Fibroblast of gingiva (primary cell): ENCODE measurements around the gene GDPD3.

ENCODE experiments used
- DNase-seq: peaks from one replicate; pipeline ENCODE4 v3.0.0-alpha.2; 2011; ENCODE audit warnings: low read depth

GDPD3 gene

DNA sequence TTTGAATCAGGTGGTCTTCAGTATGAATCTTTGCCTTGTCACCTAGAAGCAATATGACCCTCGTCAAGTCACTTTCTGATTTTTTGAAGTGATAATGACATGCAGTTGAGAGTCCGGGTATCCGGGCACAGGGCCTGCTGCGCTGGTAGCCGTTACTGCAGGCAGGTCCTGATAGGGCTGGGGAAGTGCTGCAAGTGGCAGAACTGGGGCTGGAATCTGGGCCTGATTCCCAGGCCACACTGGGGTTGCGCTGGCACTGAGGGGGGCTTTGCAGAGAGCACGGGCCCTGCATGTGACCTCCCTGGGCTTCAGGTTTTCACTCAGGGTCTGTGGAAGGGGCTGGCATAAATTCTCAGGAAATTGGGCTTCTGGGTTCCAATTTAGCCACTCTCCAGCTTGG, 34.6 kb downstream of the GDPD3 start:
- no peak for DNase-seq

DNA sequence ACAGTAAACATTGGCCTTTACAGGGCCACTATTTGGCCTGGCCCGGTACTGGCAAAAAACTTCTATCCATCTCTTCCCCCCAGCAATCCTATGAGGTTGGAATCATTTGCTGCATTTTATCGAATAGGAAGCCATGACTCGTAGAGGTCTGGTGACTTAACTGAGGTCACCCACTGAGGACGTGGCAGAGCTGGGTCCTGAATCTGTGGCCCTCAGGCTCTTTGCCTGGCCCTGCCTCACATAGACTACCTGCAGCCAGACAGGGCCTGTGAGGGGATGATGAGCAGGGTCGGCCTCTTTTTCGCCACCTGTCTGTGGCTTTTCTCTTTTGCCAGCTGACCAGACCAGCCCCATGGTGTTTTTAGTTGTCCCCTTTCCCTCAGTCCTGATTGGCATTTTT, 35.7 kb downstream of the GDPD3 start:
- DNase-seq: no peak

- no peak for DNase-seq
Observed at GRCh38 chr16:30076276-30076791, 37.0 kb downstream of the GDPD3 start.

GRCh38 chr16:30075503-30076275, 37.6 kb downstream of the GDPD3 start, which contains the start of gene PPP4C:
Gene PPP4C, plus strand, starts transcription at chr16:30075994. Its CDS starts 384 bp downstream, at chr16:30076378.
- peak; percentile 89 for DNase-seq

- no peak for DNase-seq
Observed at GRCh38 chr16:30070490-30070889, 42.8 kb downstream of the GDPD3 start.

GRCh38 chr16:30069611-30070462, 43.5 kb downstream of the GDPD3 start:
- no peak for DNase-seq

DNA sequence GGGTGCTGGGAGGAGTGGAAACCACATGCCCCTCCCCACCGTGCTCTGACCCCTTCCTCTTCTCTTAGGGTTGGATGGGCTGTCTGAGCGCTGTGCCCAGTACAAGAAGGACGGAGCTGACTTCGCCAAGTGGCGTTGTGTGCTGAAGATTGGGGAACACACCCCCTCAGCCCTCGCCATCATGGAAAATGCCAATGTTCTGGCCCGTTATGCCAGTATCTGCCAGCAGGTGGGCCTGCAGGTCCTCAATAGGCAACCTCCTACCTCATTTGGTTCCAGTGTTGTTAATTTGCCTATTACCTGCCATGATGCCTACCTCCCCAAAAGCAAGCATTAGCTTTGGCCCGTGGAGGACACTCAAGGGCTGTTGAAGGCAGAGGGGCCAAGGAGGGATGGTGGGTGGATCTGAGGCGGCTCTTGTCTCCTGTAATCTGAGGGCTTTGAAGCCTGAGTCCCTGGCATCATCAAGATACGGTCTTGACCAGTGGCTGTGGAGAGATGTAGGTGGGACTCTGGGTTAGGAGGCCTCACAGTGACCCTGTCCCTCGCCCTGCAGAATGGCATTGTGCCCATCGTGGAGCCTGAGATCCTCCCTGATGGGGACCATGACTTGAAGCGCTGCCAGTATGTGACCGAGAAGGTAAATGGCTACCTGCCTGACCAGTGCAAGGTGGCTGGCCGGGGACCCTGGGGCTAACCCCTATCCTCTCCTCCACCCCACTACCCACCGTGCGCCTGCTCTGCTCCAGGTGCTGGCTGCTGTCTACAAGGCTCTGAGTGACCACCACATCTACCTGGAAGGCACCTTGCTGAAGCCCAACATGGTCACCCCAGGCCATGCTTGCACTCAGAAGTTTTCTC, 44.4 kb downstream of the GDPD3 start:
- DNase-seq: no peak

DNA sequence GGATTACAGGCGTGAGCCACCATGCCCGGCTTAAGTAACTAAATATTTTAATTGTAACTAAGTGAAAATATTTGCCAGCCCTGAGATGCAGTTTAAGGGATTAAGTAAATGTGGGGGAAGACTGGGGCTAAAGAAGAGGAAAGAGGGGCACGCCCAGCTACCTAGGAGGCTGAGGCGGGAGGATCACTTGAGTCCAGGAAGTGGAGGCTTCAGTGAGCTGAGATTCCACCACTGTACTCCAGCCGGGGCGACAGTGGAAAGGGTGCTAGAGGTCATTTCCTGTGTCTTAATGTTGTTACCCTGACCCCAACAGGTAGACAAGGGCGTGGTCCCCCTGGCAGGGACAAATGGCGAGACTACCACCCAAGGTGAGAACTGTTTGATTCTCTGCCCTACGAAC, 45.0 kb downstream of the GDPD3 start:
- no peak for DNase-seq

GRCh38 chr16:30067584-30067916, 45.8 kb downstream of the GDPD3 start:
- DNase-seq: no peak

DNA sequence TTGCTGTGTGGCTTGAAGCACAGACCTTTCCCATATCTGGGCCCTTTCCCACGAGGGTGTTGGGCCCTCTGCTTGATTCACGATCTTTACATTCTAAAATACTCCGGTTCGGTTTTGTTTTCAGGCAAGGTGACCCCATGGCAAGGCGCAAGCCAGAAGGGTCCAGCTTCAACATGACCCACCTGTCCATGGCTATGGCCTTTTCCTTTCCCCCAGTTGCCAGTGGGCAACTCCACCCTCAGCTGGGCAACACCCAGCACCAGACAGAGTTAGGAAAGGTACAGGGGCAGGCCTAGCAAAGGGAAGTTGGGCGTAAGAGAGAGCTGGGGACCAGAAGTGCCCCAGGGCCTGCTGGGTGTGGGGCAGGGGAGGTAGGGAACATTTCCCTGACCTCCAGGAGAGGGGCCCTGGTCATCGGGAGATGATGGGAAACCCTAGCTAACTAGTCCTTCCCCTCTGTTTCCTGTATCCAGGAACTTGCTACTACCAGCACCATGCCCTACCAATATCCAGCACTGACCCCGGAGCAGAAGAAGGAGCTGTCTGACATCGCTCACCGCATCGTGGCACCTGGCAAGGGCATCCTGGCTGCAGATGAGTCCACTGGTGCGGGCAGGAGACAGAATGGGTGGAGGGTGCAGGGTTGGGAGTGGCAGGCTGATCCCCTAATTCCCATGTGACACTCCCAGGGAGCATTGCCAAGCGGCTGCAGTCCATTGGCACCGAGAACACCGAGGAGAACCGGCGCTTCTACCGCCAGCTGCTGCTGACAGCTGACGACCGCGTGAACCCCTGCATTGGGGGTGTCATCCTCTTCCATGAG, 46.4 kb downstream of the GDPD3 start:
- no peak for DNase-seq

DNA sequence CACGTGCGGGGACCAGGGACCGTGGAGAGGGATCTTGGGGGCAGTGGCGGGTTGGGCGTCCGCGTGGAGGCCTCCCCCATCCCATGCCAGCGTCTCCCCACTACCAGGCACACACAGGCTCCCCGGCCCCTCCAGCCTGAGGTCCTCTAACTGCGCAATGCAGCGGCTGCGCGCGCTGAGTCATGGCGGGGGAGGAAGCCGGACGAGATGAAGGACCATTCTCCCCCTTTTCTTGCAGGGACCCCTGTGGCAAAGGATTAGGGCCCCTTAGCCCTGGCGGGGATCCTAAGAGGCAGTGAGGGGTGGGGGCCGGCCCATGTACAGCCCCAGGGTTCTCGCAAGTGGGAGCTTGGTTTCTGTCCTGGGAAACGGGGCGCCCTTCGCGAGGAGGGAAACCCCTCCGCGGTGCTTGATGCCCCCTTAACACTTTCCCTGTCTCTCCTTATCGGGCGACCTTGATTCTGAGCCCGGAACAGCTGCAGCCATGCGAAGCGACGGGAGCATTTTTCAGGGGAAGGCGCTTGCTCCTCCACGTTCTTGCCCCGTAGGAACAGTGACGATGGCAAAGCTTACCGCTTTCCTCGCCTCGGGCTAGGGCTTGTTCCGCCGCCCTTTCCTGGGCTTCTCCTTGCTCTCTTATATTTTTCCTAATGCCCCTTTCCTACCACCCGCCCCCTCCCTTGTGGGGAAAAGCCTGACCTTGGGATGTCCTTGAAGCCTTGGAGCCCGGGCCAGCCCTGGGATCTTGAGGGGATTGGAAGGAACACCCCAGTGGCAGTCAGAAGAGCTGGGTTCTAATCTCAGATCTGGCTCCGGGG, 47.2 kb downstream of the GDPD3 start:
- DNase-seq: peak; percentile 65

- DNase-seq: peak; percentile 99
Observed at GRCh38 chr16:30065102-30065942, 48.0 kb downstream of the GDPD3 start, which contains the start of gene ALDOA. Gene ALDOA, plus strand, starts transcription at chr16:30065760. Its CDS starts 1,138 bp downstream, at chr16:30066898.

DNA sequence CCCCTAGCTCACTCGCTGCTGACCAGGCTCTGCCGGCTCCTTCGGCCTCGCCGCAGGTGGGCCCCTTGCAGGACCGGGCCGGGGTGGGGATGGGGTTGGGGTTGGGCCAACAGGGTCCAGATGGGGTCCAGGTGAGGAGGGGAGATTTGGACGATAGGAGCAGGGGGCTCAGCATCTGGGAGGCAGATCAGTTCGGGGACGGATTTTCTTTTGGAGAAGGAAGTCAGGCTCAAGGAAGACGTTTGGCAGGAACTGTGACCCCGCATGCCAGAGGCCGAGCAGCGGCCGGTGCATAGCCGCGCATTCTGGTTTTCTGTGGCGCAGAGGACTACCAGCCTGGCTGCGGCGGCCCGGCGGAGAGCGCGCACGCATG, 48.6 kb downstream of the GDPD3 start:
- no peak for DNase-seq

DNA sequence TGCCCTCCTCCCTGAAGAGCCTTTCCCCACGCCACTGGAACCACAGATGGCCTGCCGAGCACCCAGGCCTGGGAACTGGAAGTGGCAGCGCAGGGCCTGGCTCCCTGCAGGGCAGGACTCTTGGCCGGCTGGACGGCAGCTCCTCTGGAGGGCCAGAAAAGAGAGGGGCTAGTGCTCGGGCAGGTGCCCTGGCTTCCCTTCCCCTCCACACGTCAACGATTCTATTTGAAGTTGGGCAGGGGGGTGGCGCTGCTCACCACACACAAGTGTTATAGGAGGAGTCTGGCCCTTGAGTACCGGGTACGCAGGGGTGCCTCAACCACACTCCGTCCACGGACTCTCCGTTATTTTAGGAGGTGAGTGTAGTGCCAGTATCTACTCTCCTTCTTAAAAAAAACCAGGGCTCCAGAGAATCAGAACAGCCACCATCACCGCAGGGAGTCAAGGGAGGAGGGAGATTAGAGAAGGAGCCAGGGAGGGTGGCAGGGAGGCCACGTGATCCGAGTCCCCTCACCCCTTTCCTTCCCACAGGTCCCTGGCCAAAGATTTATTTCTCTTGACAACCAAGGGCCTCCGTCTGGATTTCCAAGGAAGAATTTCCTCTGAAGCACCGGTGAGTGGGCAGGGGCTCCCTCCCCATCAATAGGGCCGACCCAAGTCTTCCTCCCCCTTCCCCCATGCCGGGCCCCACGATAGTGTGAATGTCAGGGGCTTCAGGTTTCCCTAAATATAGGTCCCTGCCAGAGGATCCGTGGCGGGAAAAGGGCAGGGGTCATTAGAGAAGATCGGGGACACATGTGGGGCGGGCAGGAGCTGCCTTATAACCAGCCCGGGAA, 49.2 kb downstream of the GDPD3 start:
- peak; percentile 44 for DNase-seq

GRCh38 chr16:30063278-30063892, 50.0 kb downstream of the GDPD3 start:
- no peak for DNase-seq

DNA sequence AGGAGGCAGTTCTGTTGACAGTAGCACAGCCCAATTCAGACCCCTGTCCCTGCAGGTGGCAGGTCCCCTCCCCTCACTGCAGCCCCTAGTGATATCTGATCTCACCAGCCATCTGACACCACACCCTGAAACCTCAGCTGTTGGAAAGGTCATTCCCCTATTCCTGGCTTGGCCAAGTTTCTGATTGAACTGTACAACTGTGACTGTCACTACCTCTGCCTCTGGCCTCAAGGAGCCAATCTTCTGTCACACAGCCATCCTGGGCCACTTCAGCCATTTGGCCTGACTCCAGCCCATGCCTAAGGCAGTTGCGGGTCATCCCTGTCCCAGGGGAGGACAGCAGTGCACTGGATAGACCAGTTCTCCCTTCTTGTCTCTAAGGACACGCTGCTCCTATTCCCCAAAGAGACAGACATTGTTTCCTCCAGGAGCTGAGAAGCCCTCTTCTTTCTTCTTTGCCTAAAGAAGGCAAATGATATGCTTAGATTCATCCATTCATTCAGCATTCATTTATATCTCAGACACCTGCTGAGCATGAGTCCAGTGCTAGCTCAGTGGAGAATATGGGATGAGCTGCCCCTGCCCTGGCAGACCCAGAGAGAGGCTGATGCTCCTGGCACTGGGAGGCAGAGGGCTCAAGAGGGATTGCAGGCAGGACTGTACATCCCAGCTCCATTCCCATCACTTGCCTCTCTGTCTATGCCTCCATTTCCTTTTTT, 52.3 kb downstream of the GDPD3 start:
- no peak for DNase-seq

- DNase-seq: no peak
Observed at GRCh38 chr16:30060346-30060745, 53.0 kb downstream of the GDPD3 start.
